Natural killer cell (primary cell): Measurements from ENCODE around the gene PLD4. TPM values are rescaled to one million over a fixed set of nuclear protein-coding genes. Genes with fewer than 3 reads are reported as not detected.

Experiments used
- ATAC-seq, 3 donors: fragments of 150-1000 bp in 2 of 3; fragments of 200-7000 bp in 1 of 3; cut with Tn5 transposase; 1 replicate in 1 of 3; 2 replicates in 2 of 3; pipeline ENCODE4 v1.10.0; 2021; ENCODE audit warnings: mild to moderate bottlenecking in 2 of 3, moderate library complexity in 2 of 3
- DNase-seq, 2 donors: peaks; one replicate each; pipeline versions ENCODE4 v3.0.0 to v3.0.0-alpha.2; 2013 to 2021; ENCODE audit warnings: mixed read lengths in 1 of 2
- H3K27ac ChIP-seq: one replicate; pipeline ENCODE4 v1.5.1; 2013; ENCODE audit warnings: mild to moderate bottlenecking, low read length
- H3K27me3 ChIP-seq: one replicate; pipeline ENCODE4 v1.6.1; 2013; ENCODE audit warnings: low read length; ENCODE audit not compliant: control insufficient read depth, insufficient read depth
- H3K36me3 ChIP-seq: one replicate; pipeline ENCODE4 v1.6.1; 2013; ENCODE audit warnings: low read length; ENCODE audit not compliant: control insufficient read depth, insufficient read depth
- H3K4me1 ChIP-seq: one replicate; pipeline ENCODE4 v1.6.1; 2013; ENCODE audit warnings: low read length; ENCODE audit not compliant: control insufficient read depth, insufficient read depth
- H3K4me3 ChIP-seq: one replicate; pipeline ENCODE4 v1.5.1; 2013; ENCODE audit warnings: low read length
- H3K9me3 ChIP-seq: one replicate; pipeline ENCODE4 v1.6.1; 2013; ENCODE audit warnings: low read length; ENCODE audit not compliant: control insufficient read depth, insufficient read depth
- H3K27ac Mint-ChIP-seq, 2 donors: one replicate each; pipeline ENCODE4 v1.8.0; 2022; ENCODE audit warnings: mild to moderate bottlenecking in 2 of 2, mixed read lengths in 2 of 2, moderate library complexity in 1 of 2
- H3K27me3 Mint-ChIP-seq, 2 donors: one replicate each; pipeline ENCODE4 v1.8.0; 2022; ENCODE audit warnings: low read depth in 2 of 2, mixed read lengths in 2 of 2
- H3K36me3 Mint-ChIP-seq: one replicate; pipeline ENCODE4 v1.8.0; 2022; ENCODE audit warnings: mixed read lengths
- H3K4me1 Mint-ChIP-seq, 2 donors: one replicate each; pipeline ENCODE4 v1.8.0; 2022; ENCODE audit warnings: mixed read lengths in 2 of 2
- H3K4me3 Mint-ChIP-seq: one replicate; pipeline ENCODE4 v1.8.0; 2022; ENCODE audit warnings: mild to moderate bottlenecking, moderate library complexity, mixed read lengths
- H3K9me3 Mint-ChIP-seq, 2 donors: one replicate each; pipeline ENCODE4 v1.8.0; 2022; ENCODE audit warnings: mixed read lengths in 2 of 2
- WGBS: methylation state at CpG from one replicate; pipeline ENCODE4 v1.1.7; 2013; ENCODE audit warnings: missing lambda C conversion rate; ENCODE audit not compliant: insufficient coverage; 5-methylcytosine and 5-hydroxymethylcytosine counted together
- intact Hi-C: fragments of 100-400 bp; cut with micrococcal nuclease; formaldehyde crosslinking; loops from one replicate; pipeline ENCODE4 v1.14.2; 2022
- total RNA-seq, 4 donors: library from RNA; stranded (reverse); fragments of 120-200 nt in 1 of 4; gene quantifications; one replicate each; pipeline versions ENCODE4 v1.2.3 to v1.2.4, GENCODE V29; 2013 to 2022
- TF ChIP-seq, protein P1 (sequence below): fragments of 200-600 bp; IDR thresholded peaks from one replicate; pipeline ENCODE4 v1.8.0; 2022; ENCODE audit warnings: antibody characterized with exemption

The PLD4 gene
- total RNA-seq, 3 donors from 2014 or later (not counting 1 experiment from before 2014, with no cell fraction given) = 1.7 to 7.2 (median 2.9) TPM

DNA sequence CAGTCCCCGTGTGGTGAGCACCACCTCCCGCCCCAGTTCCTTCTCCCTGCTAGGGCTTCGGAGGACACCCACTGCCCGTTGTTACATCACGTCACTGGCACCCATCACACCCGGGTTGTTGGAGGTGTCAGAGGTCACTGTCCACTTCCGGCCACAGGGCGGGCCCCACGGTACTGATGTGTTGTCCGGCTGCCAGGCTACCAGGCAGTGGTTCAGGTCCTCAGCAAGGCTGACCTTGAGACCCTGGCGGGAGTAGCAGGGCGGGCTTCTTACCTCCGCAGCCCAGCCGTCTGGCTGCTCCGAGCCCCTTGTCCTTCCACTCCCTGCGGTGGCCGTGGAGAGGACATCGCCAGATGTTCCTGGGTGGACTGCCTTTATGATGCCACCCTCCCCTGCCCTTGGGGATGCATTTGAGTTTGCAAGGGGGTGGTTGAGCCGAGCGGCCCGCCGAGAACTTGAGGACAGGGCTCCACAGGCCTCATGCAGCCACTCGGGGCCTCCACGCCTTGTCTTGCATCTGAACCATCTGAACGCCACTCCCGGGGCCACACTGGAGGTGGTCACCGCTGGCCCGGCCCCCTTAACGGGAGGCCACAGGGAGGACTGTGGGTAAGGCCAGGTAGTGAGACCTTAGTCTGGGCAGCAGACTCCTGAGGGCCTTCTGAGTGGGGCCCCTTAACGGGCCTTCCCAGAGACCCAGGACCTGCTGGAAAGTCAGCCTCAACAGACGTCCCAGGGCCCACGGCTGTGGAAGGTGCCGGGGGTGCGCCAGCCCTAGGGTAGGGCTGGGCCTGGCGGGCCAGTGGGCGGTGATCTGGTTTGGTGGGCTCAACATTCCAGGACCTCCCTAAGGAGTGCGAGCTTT is 27.1 kb upstream of the PLD4 start:
- intact Hi-C loops = no loop called here
- Histone ChIP-seq H3K4me3 (no peak overlapping the region), H3K4me1 (no peaks in the 10 kb centered on the region), H3K27me3 (no peaks in the 10 kb centered on the region), H3K36me3 (no peaks in the 10 kb centered on the region), H3K27ac (no peak overlapping the region), H3K9me3 (no peaks in the 10 kb centered on the region)
- TF ChIP-seq, protein P1, sequence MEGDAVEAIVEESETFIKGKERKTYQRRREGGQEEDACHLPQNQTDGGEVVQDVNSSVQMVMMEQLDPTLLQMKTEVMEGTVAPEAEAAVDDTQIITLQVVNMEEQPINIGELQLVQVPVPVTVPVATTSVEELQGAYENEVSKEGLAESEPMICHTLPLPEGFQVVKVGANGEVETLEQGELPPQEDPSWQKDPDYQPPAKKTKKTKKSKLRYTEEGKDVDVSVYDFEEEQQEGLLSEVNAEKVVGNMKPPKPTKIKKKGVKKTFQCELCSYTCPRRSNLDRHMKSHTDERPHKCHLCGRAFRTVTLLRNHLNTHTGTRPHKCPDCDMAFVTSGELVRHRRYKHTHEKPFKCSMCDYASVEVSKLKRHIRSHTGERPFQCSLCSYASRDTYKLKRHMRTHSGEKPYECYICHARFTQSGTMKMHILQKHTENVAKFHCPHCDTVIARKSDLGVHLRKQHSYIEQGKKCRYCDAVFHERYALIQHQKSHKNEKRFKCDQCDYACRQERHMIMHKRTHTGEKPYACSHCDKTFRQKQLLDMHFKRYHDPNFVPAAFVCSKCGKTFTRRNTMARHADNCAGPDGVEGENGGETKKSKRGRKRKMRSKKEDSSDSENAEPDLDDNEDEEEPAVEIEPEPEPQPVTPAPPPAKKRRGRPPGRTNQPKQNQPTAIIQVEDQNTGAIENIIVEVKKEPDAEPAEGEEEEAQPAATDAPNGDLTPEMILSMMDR = no peak
- Mint-ChIP-seq H3K4me1 (no peaks in the 10 kb centered on the region), H3K36me3 (no peaks in the 10 kb centered on the region), H3K9me3 (no peaks in the 10 kb centered on the region), H3K4me3 (no peak overlapping the region), H3K27ac (no peak overlapping the region), H3K27me3 (no peaks in the 10 kb centered on the region)
- WGBS = 89% methylated on average over 37 of the region's 37 CpGs
- ATAC-seq (no peak), DNase-seq (no peak)

DNA sequence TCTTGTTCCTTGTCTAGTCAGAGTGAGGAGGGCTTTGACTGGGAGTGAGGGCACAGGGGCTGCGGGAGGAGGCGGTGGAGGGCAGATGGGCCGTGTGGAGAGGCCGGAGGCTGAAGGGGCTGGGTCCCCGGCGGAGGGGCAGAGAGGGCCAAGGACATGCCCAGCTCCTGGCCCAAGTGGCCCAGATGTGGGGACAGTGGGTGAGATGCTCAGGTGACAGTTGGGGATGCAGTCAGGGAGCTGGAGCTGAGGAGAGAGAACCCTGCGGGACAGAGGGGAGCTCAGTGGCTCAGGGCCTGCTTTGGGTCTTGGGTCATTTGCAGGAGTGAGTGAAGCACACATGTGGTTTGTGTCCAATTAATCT is 26.5 kb upstream of the PLD4 start:
- no peaks in the 10 kb centered on the region for H3K27me3 ChIP-seq
- 94% methylated on average over 7 of the region's 7 CpGs for WGBS
- no peaks in the 10 kb centered on the region for H3K36me3 ChIP-seq
- TF ChIP-seq, protein P1 = no peak
- no peak for ATAC-seq
- H3K4me3 ChIP-seq = no peak overlapping the region
- H3K27ac ChIP-seq = no peak overlapping the region
- H3K4me1 ChIP-seq = no peaks in the 10 kb centered on the region
- Mint-ChIP-seq H3K27ac (no peak overlapping the region), H3K9me3 (no peaks in the 10 kb centered on the region), H3K4me3 (no peak overlapping the region), H3K27me3 (peaks cover 1 to 3% of the 10 kb centered on the region in 2 donors), H3K36me3 (no peaks in the 10 kb centered on the region), H3K4me1 (no peaks in the 10 kb centered on the region)
- no peak for DNase-seq
- intact Hi-C loops = no loop called here
- no peaks in the 10 kb centered on the region for H3K9me3 ChIP-seq

DNA sequence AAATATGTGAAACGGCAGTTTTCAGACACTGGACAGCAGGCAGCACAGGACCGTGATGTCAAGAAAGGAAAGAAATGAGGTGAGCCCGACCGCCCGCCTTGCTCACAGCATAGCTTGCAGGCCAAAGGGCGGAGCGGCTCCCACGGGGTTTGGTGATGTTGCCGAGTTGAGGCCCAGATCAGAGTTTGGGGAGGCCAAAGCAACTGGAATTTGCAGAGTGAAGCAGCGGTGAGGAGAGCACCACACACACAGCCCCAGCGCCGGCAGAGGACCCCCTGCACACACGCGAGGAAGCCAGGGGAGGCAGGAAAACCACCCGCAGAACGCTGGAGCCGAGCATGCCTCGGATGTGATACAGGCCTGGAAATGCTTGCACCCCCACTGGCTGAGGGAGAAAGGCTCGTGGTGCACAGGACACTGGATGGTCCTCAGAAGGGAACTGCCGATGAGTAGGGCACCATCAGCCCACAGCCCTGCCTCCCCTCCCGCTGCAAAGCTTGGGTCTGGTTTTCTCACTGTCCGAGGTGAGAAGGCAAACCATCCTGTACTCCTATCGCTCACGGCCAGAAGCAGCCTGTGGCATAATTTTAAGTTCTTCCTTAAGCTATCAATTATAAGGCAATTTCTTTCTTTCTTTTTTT is 25.7 kb upstream of the PLD4 start:
- H3K36me3 ChIP-seq = no peaks in the 10 kb centered on the region
- TF ChIP-seq, protein P1 = no peak
- no peak overlapping the region for H3K4me3 ChIP-seq
- DNase-seq (no peak), ATAC-seq (no peak)
- H3K4me1 ChIP-seq = no peaks in the 10 kb centered on the region
- Mint-ChIP-seq H3K4me3 (no peak overlapping the region), H3K9me3 (no peaks in the 10 kb centered on the region), H3K27ac (no peak overlapping the region), H3K27me3 (peaks cover 7 to 11% of the 10 kb centered on the region in 2 donors), H3K36me3 (no peaks in the 10 kb centered on the region), H3K4me1 (no peaks in the 10 kb centered on the region)
- 85% methylated on average over 22 of the region's 24 CpGs for WGBS
- H3K27me3 ChIP-seq = no peaks in the 10 kb centered on the region
- intact Hi-C loops = no loop called here
- no peaks in the 10 kb centered on the region for H3K9me3 ChIP-seq
- no peak overlapping the region for H3K27ac ChIP-seq
